Measurements from ENCODE around the gene CERS6. TPM values are rescaled to one million over a fixed set of nuclear protein-coding genes. Genes with fewer than 3 reads are reported as not detected.

Gene CERS6
- total RNA-seq, 1 donor from 2014 or later, result 30.9 TPM

GRCh38 chr2:168564641-168565040 lies 108.6 kb downstream of the CERS6 start:
- Mint-ChIP-seq H3K27ac (ENCODE audit: unreplicated experiment) (no peak overlapping the region), H3K27me3 (ENCODE audit: unreplicated experiment) (no peaks in the 10 kb centered on the region), H3K36me3 (ENCODE audit: unreplicated experiment) (peaks cover 20% of the 10 kb centered on the region), H3K9me3 (ENCODE audit: unreplicated experiment) (no peaks in the 10 kb centered on the region), H3K4me3 (ENCODE audit: unreplicated experiment) (no peak overlapping the region), H3K4me1 (ENCODE audit: unreplicated experiment) (peaks cover 9% of the 10 kb centered on the region)
- TF ChIP-seq CTCF (IDR thresholded peaks at IDR 0.05), result no peak
- DNase-seq (ENCODE audit: extremely low spot score, unreplicated experiment), result no peak

GRCh38 chr2:168565112-168565511 lies 109.0 kb downstream of the CERS6 start:
- H3K4me1 Mint-ChIP-seq (ENCODE audit: unreplicated experiment), result peaks cover 9% of the 10 kb centered on the region
- no peak for DNase-seq (ENCODE audit: extremely low spot score, unreplicated experiment)
- H3K27me3 Mint-ChIP-seq (ENCODE audit: unreplicated experiment), result no peaks in the 10 kb centered on the region
- no peaks in the 10 kb centered on the region for H3K9me3 Mint-ChIP-seq (ENCODE audit: unreplicated experiment)
- no peak overlapping the region for H3K27ac Mint-ChIP-seq (ENCODE audit: unreplicated experiment)
- TF ChIP-seq CTCF (IDR thresholded peaks at IDR 0.05), result no peak
- no peak overlapping the region for H3K4me3 Mint-ChIP-seq (ENCODE audit: unreplicated experiment)
- peaks cover 23% of the 10 kb centered on the region for H3K36me3 Mint-ChIP-seq (ENCODE audit: unreplicated experiment)

- peaks cover 9% of the 10 kb centered on the region for H3K4me1 Mint-ChIP-seq (ENCODE audit: unreplicated experiment)
- no peak for TF ChIP-seq CTCF (IDR thresholded peaks at IDR 0.05)
- no peaks in the 10 kb centered on the region for H3K27me3 Mint-ChIP-seq (ENCODE audit: unreplicated experiment)
- H3K4me3 Mint-ChIP-seq (ENCODE audit: unreplicated experiment), result no peak overlapping the region
- no peaks in the 10 kb centered on the region for H3K9me3 Mint-ChIP-seq (ENCODE audit: unreplicated experiment)
- H3K27ac Mint-ChIP-seq (ENCODE audit: unreplicated experiment), result no peak overlapping the region
- DNase-seq (ENCODE audit: extremely low spot score, unreplicated experiment), result no peak
- H3K36me3 Mint-ChIP-seq (ENCODE audit: unreplicated experiment), result peaks cover 23% of the 10 kb centered on the region
These were observed 109.4 kb downstream of the CERS6 start for GRCh38 chr2:168565512-168565911.

- Mint-ChIP-seq H3K36me3 (ENCODE audit: unreplicated experiment) (peaks cover 17% of the 10 kb centered on the region), H3K9me3 (ENCODE audit: unreplicated experiment) (no peaks in the 10 kb centered on the region), H3K4me3 (ENCODE audit: unreplicated experiment) (no peak overlapping the region), H3K27me3 (ENCODE audit: unreplicated experiment) (no peaks in the 10 kb centered on the region), H3K27ac (ENCODE audit: unreplicated experiment) (no peak overlapping the region), H3K4me1 (ENCODE audit: unreplicated experiment) (peaks cover 9% of the 10 kb centered on the region)
- TF ChIP-seq CTCF (IDR thresholded peaks at IDR 0.05), result no peak
- DNase-seq (ENCODE audit: extremely low spot score, unreplicated experiment), result no peak
These were observed 111.0 kb downstream of the CERS6 start for GRCh38 chr2:168566974-168567665.

GRCh38 chr2:168567836-168568235 lies 111.8 kb downstream of the CERS6 start:
- H3K36me3 Mint-ChIP-seq (ENCODE audit: unreplicated experiment), result peaks cover 13% of the 10 kb centered on the region

More at GRCh38 chr2:168567836-168568235, 111.8 kb downstream of the CERS6 start:
- H3K9me3 Mint-ChIP-seq (ENCODE audit: unreplicated experiment), result no peaks in the 10 kb centered on the region
- TF ChIP-seq CTCF (IDR thresholded peaks at IDR 0.05), result no peak
- H3K4me1 Mint-ChIP-seq (ENCODE audit: unreplicated experiment), result peaks cover 12% of the 10 kb centered on the region
- no peak for DNase-seq (ENCODE audit: extremely low spot score, unreplicated experiment)
- no peak overlapping the region for H3K27ac Mint-ChIP-seq (ENCODE audit: unreplicated experiment)
- H3K27me3 Mint-ChIP-seq (ENCODE audit: unreplicated experiment), result no peaks in the 10 kb centered on the region
- H3K4me3 Mint-ChIP-seq (ENCODE audit: unreplicated experiment), result no peak overlapping the region
